ENCODE results near the gene PAPOLA. TPM values are rescaled to one million over a fixed set of nuclear protein-coding genes. Genes with fewer than 3 reads are reported as not detected.

Gene PAPOLA
- total RNA-seq, 4 donors from 2014 or later: 66.1 to 91.4 (median 76.0) TPM

- WGBS, 2 donors: 75 to 76% methylated on average over 8 of the region's 8 CpGs
- intact Hi-C loops (cut with DNase I; ENCODE audit: low total_unique reads): loop anchor here (5.0 kb wide), 1 partner anchor 161 kb away; no protein-coding TSS in a partner anchor
- no peak for DNase-seq (ENCODE audit: low spot score in 2 of 2)
- TF ChIP-seq CTCF (IDR thresholded peaks at IDR 0.05): no peak
- no peak overlapping the region for H3K4me3 ChIP-seq (ENCODE audit: low read depth, poor library complexity, severe bottlenecking)
These were observed 78.8 kb downstream of the PAPOLA start for GRCh38 chr14:96581026-96581425.

GRCh38 chr14:96581902-96582301 is 79.7 kb downstream of the PAPOLA start:
- DNase-seq (ENCODE audit: low spot score in 2 of 2): peak in 1 of 2 donors; percentile 66
- 84 to 87% methylated on average over 7 of the region's 7 CpGs for WGBS, 2 donors
- intact Hi-C loops (cut with DNase I; ENCODE audit: low total_unique reads): loop anchor here (5.0 kb wide), 1 partner anchor 160 kb away; no protein-coding TSS in a partner anchor

GRCh38 chr14:96582411-96582961 is 80.3 kb downstream of the PAPOLA start:
- WGBS, 2 donors: 66 to 71% methylated on average over 12 of the region's 12 CpGs
- intact Hi-C loops (cut with DNase I; ENCODE audit: low total_unique reads): loop anchor here (5.0 kb wide), 1 partner anchor 160 kb away; no protein-coding TSS in a partner anchor
- no peak overlapping the region for H3K4me3 ChIP-seq (ENCODE audit: low read depth, poor library complexity, severe bottlenecking)
- TF ChIP-seq POLR2A (IDR thresholded peaks at IDR 0.05): no peak
- no peak for TF ChIP-seq CTCF (IDR thresholded peaks at IDR 0.05)
- DNase-seq (ENCODE audit: low spot score in 2 of 2): peak; percentile 3 to 75

More at GRCh38 chr14:96581902-96582301, 79.7 kb downstream of the PAPOLA start:
- TF ChIP-seq CTCF (IDR thresholded peaks at IDR 0.05) (no peak), POLR2A (IDR thresholded peaks at IDR 0.05) (no peak)
- no peak overlapping the region for H3K4me3 ChIP-seq (ENCODE audit: low read depth, poor library complexity, severe bottlenecking)

- H3K4me3 ChIP-seq (ENCODE audit: low read depth, poor library complexity, severe bottlenecking): no peak overlapping the region
- DNase-seq (ENCODE audit: low spot score in 2 of 2): peak in 1 of 2 donors; percentile 4
- 65 to 81% methylated on average over 4 of the region's 4 CpGs for WGBS, 2 donors
- intact Hi-C loops (cut with DNase I; ENCODE audit: low total_unique reads): loop anchor here (5.0 kb wide), 1 partner anchor 159 kb away; no protein-coding TSS in a partner anchor
- TF ChIP-seq CTCF (IDR thresholded peaks at IDR 0.05) (no peak), POLR2A (IDR thresholded peaks at IDR 0.05) (no peak)
These were observed 80.8 kb downstream of the PAPOLA start for GRCh38 chr14:96582995-96583394.

- DNase-seq (ENCODE audit: low spot score in 2 of 2): peak; percentile 9 to 67
- 74 to 82% methylated on average over 9 of the region's 10 CpGs for WGBS, 2 donors
- H3K4me3 ChIP-seq (ENCODE audit: low read depth, poor library complexity, severe bottlenecking): no peak overlapping the region
- TF ChIP-seq POLR2A (IDR thresholded peaks at IDR 0.05): no peak
- intact Hi-C loops (cut with DNase I; ENCODE audit: low total_unique reads): loop anchor here (5.0 kb wide), 1 partner anchor 159 kb away; no protein-coding TSS in a partner anchor
These were observed 81.4 kb downstream of the PAPOLA start for GRCh38 chr14:96583569-96584041.

GRCh38 chr14:96584199-96584906 is 82.2 kb downstream of the PAPOLA start:
- intact Hi-C loops (cut with DNase I; ENCODE audit: low total_unique reads): loop anchor here (5.0 kb wide), 1 partner anchor 158 kb away; no protein-coding TSS in a partner anchor
- TF ChIP-seq POLR2A (IDR thresholded peaks at IDR 0.05) (no peak), CTCF (IDR thresholded peaks at IDR 0.05) (no peak)
- 32 to 51% methylated on average over 13 of the region's 15 CpGs for WGBS, 2 donors
- H3K4me3 ChIP-seq (ENCODE audit: low read depth, poor library complexity, severe bottlenecking): no peak overlapping the region
- DNase-seq (ENCODE audit: low spot score in 2 of 2): peak; percentile 11 to 80
